K562 (cell line): ENCODE measurements around the gene CPPED1. TPM values are rescaled to one million over a fixed set of nuclear protein-coding genes. Genes with fewer than 3 reads are reported as not detected.

ENCODE experiments used
- AFF4 ChIP-seq: sonication (generic); formaldehyde crosslinking; IDR thresholded peaks from 2 replicates; pipeline ENCODE4 v1.8.0; 2023; ENCODE audit warnings: mild to moderate bottlenecking, missing genetic modification reagents
- ARID1B ChIP-seq: fragments of 450-650 bp; IDR thresholded peaks from 2 replicates; pipeline ENCODE4 v1.6.1; 2016; ENCODE audit warnings: antibody characterized with exemption, mild to moderate bottlenecking, inconsistent platforms
- CAMTA2 ChIP-seq: fragments of 250-450 bp; sonication (Bioruptor Pico); conservative IDR thresholded peaks from 2 replicates; pipeline ENCODE4 v1.5.1; 2022
- CEBPB ChIP-seq: fragments of 450-650 bp; IDR thresholded peaks from 2 replicates; pipeline ENCODE4 v1.6.1; 2016; ENCODE audit warnings: missing genetic modification characterization, missing compliant biosample characterization
- CREB1 ChIP-seq, 2 experiments: sonication (generic) in 1 of 2; formaldehyde crosslinking in 1 of 2; IDR thresholded peaks; 2 replicates each; pipeline versions ENCODE4 v1.6.1 to v1.8.0; 2012 to 2022; ENCODE audit warnings: inconsistent platforms in 1 of 2, mild to moderate bottlenecking in 1 of 2, missing genetic modification reagents in 1 of 2, moderate library complexity in 1 of 2
- ESRRB ChIP-seq: fragments of 250-450 bp; sonication (Bioruptor Pico); IDR thresholded peaks from 2 replicates; pipeline ENCODE4 v1.5.0; 2020; ENCODE audit warnings: mild to moderate bottlenecking, moderate library complexity, borderline replicate concordance
- ETV1 ChIP-seq: fragments of 450-650 bp; conservative IDR thresholded peaks from 2 replicates; pipeline ENCODE4 v1.6.1; 2016; ENCODE audit warnings: missing genetic modification characterization, control low read depth, low read depth, missing compliant biosample characterization
- FOXM1 ChIP-seq, 2 experiments: fragments of 450-650 bp in 1 of 2; sonication (generic) in 1 of 2; formaldehyde crosslinking in 1 of 2; IDR thresholded peaks; 2 replicates each; pipeline versions ENCODE4 v1.6.1 to v1.9.0; 2017 to 2022; ENCODE audit warnings: low read depth in 2 of 2, mild to moderate bottlenecking in 2 of 2, missing genetic modification reagents in 1 of 2, moderate library complexity in 1 of 2
- GATA2 ChIP-seq: sonication (generic); formaldehyde crosslinking; IDR thresholded peaks from 2 replicates; pipeline ENCODE4 v1.4.0; 2020; ENCODE audit warnings: mild to moderate bottlenecking, missing genetic modification reagents
- GTF2F1 ChIP-seq: IDR thresholded peaks from 2 replicates; pipeline ENCODE4 v1.6.1; 2011; ENCODE audit warnings: low read depth, low read length, improper control_type of control experiment
- KAT8 ChIP-seq: fragments of 450-650 bp; IDR thresholded peaks from 2 replicates; pipeline ENCODE4 v1.6.1; 2016; ENCODE audit warnings: low read depth, mild to moderate bottlenecking
- MXD1 ChIP-seq: fragments of 250-450 bp; sonication (Bioruptor Pico); IDR thresholded peaks from 2 replicates; pipeline ENCODE4 v1.8.0; 2021; ENCODE audit warnings: borderline replicate concordance, mild to moderate bottlenecking, moderate library complexity; ENCODE audit not compliant: poor library complexity, severe bottlenecking
- NCOR1 ChIP-seq: fragments of 450-650 bp; IDR thresholded peaks from 2 replicates; pipeline ENCODE4 v1.6.1; 2016; ENCODE audit warnings: mild to moderate bottlenecking, moderate library complexity
- NFIC ChIP-seq: fragments of 450-650 bp; IDR thresholded peaks from 2 replicates; pipeline ENCODE4 v1.6.1; 2017; ENCODE audit warnings: mild to moderate bottlenecking, inconsistent platforms
- RAD21 ChIP-seq, 2 experiments: fragments of 250-450 bp in 1 of 2; fragments of 450-650 bp in 1 of 2; sonication (Bioruptor Pico) in 1 of 2; formaldehyde crosslinking in 1 of 2; IDR thresholded peaks in 1 of 2; conservative IDR thresholded peaks in 1 of 2; 2 replicates each; pipeline versions ENCODE4 v1.4.0 to v1.8.0; 2020 to 2022; ENCODE audit warnings: mild to moderate bottlenecking in 2 of 2, moderate library complexity in 1 of 2
- SMARCA4 ChIP-seq: fragments of 450-650 bp; IDR thresholded peaks from 2 replicates; pipeline ENCODE4 v1.6.1; 2016
- SOX6 ChIP-seq: fragments of 450-650 bp; IDR thresholded peaks from 2 replicates; pipeline ENCODE4 v1.6.1; 2014; ENCODE audit warnings: mild to moderate bottlenecking
- ZBED1 ChIP-seq: IDR thresholded peaks from 2 replicates; pipeline ENCODE4 v1.6.1; 2014
- ZKSCAN1 ChIP-seq: fragments of 150-350 bp; IDR thresholded peaks from 2 replicates; pipeline ENCODE4 v1.6.1; 2016; ENCODE audit warnings: low read depth, low read length
- ZNF384 ChIP-seq: IDR thresholded peaks from 2 replicates; pipeline ENCODE4 v1.6.1; 2012; ENCODE audit warnings: low read depth, low read length, improper control_type of control experiment
- polyA plus RNA-seq, 8 experiments: library from polyadenylated mRNA; depleted of rRNA in 4 of 8; stranded (reverse) in 5 of 8; unstranded in 3 of 8; fragments of >200 nt; fragmentation: Nextera tagmentation in 2 of 8; fragmentation: Illumina TruSeq in 1 of 8; extraction: Ambion mirVana in 2 of 8; extraction: Trizol in 1 of 8; gene quantifications; 2 replicates each; pipeline versions ENCODE4 v1.2.1 to v1.2.3, GENCODE V29; 2011 to 2014; ENCODE audit warnings: inconsistent platforms in 1 of 8, missing spikeins in 1 of 8
- total RNA-seq, 7 experiments: library from RNA; depleted of rRNA in 6 of 7; stranded (reverse); fragments of >200 nt in 6 of 7; fragmentation: Illumina TruSeq in 2 of 7; extraction: Trizol in 2 of 7; gene quantifications; 2 replicates each; pipeline versions ENCODE4 v1.2.1 to v1.2.3, GENCODE V29; 2011 to 2021; ENCODE audit warnings: low replicate concordance in 1 of 7

CPPED1 gene
- total and polyA plus RNA-seq, 9 of the 15 experiments (the other 6 are each of a cell fraction or from before 2014, with no cell fraction given), result 7.5 to 25.7 (median 16.9) TPM

DNA sequence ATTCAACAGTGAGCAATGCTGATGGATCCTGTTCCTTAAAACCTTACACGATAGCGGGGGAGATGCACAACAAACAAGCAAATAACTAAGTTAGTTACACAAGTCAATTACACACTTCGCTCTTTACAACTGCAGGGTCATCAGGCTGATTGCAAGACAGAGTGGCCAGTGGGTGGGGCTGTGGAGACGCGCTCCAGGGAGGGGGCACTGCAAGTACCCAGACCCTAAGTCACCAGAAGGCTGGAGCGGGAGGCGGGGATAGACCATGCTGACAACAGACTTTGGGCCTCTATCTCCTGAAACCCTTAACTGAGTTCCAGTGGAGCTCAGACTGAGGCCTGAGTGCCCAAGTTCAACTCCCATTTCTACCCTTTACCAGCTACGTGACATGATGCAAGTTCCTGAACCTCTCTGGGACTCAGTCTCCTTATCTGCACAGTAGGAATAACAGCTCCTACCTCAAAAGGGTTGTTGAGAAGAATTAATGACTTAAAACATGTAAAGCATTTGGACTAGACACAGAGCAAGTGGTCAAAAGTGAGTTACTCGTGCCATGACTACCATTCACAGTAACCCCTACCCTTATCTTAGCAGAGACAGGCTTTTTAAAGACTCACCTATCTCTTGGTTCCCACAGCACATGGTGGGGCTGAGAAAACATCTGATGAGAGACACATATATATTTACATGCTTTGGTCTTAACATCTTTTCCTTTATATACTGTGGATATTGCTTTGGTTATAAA, 10.4 kb downstream of the CPPED1 start (continued):
- no peak for TF ChIP-seq AFF4 (CRISPR knock-in tag)
- no peak for TF ChIP-seq CAMTA2 (CRISPR knock-in tag)
- TF ChIP-seq MXD1 (CRISPR knock-in tag), result no peak
- TF ChIP-seq NFIC, result peak; percentile 69
- TF ChIP-seq RAD21 (CRISPR knock-in tag; conservative IDR thresholded peaks at IDR 0.05 in 1 of 2, IDR thresholded peaks at IDR 0.05 in 1 of 2), result peak in 1 of 2 experiments; percentile 37; a peak in 2 of 4 replicates
- peak; percentile 88 for TF ChIP-seq GATA2
- no peak for TF ChIP-seq ESRRB (CRISPR knock-in tag)
- TF ChIP-seq KAT8, result no peak
- TF ChIP-seq FOXM1 (IDR thresholded peaks at IDR 0.05; ENCODE audit: low read depth), result peak; percentile 68
- no peak for TF ChIP-seq FOXM1 (CRISPR knock-in tag; IDR thresholded peaks at IDR 0.05; ENCODE audit: low read depth)
- TF ChIP-seq GTF2F1, result no peak
- TF ChIP-seq CREB1 (IDR thresholded peaks at IDR 0.05), result 0 out of 2 replicates have a peak, but pooled peaks have one; percentile 13
- TF ChIP-seq CREB1 (CRISPR knock-in tag; IDR thresholded peaks at IDR 0.05), result no peak
- peak; percentile 88 for TF ChIP-seq NCOR1
- no peak for TF ChIP-seq CEBPB (tag)
- 0 out of 2 replicates have a peak, but pooled peaks have one; percentile 12 for TF ChIP-seq ZKSCAN1
- no peak for TF ChIP-seq ZBED1
- TF ChIP-seq SOX6, result peak; percentile 48
- peak; percentile 84 for TF ChIP-seq SMARCA4
- peak; percentile 92 for TF ChIP-seq ARID1B
- TF ChIP-seq ETV1 (tag), result no peak
- no peak for TF ChIP-seq ZNF384
